ENCODE results near the gene PCK1. TPM values are rescaled to one million over a fixed set of nuclear protein-coding genes. Genes with fewer than 3 reads are reported as not detected.

Gene PCK1
- total RNA-seq, 1 experiment from 2014 or later: 0.17 TPM

GRCh38 chr20:57615445-57615811, 54.5 kb downstream of the PCK1 start (continued):
- no peak for TF ChIP-seq ZNF232 (CRISPR knock-in tag; IDR thresholded peaks at IDR 0.05)

GRCh38 chr20:57616143-57616951, 55.4 kb downstream of the PCK1 start:
- Mint-ChIP-seq H3K9me3 (no peaks in the 10 kb centered on the region), H3K27ac (no peak overlapping the region), H3K27me3 (ENCODE audit: low read depth) (no peaks in the 10 kb centered on the region; the same call in 1 of the 2 replicates), H3K4me3 (no peak overlapping the region), H3K4me1 (no peaks in the 10 kb centered on the region), H3K36me3 (no peaks in the 10 kb centered on the region)
- ATAC-seq (no peak), DNase-seq (ENCODE audit: low spot score) (no peak)
- POLR2A ChIA-PET: no interaction called here
- CTCF ChIA-PET: interaction anchor here (1.1 to 1.2 kb wide), 2 partner anchors 118 to 470 kb away, joined by 3 to 5 read pairs; no protein-coding TSS in a partner anchor
- TF ChIP-seq FOXP4 (CRISPR knock-in tag; IDR thresholded peaks at IDR 0.05) (no peak), JAZF1 (CRISPR knock-in tag; IDR thresholded peaks at IDR 0.05) (no peak), PRRX2 (CRISPR knock-in tag; IDR thresholded peaks at IDR 0.05) (no peak), ETV6 (CRISPR knock-in tag; IDR thresholded peaks at IDR 0.05) (no peak), USF2 (CRISPR knock-in tag; IDR thresholded peaks at IDR 0.05) (no peak), ZNF425 (CRISPR knock-in tag; conservative IDR thresholded peaks at IDR 0.05) (no peak), MAX (CRISPR knock-in tag; IDR thresholded peaks at IDR 0.05) (no peak), ATF1 (CRISPR knock-in tag; IDR thresholded peaks at IDR 0.05) (no peak), ZNF532 (CRISPR knock-in tag; IDR thresholded peaks at IDR 0.05; ENCODE audit: borderline replicate concordance) (no peak)

- Mint-ChIP-seq H3K27ac (no peak overlapping the region), H3K27me3 (ENCODE audit: low read depth) (no peaks in the 10 kb centered on the region; the same call in 1 of the 2 replicates), H3K4me1 (no peaks in the 10 kb centered on the region), H3K9me3 (no peaks in the 10 kb centered on the region), H3K36me3 (no peaks in the 10 kb centered on the region), H3K4me3 (no peak overlapping the region)
- no peak for TF ChIP-seq TEAD4 (CRISPR knock-in tag; IDR thresholded peaks at IDR 0.05)
- peak; percentile 46; the same call in 1 of the 2 replicates for TF ChIP-seq ZNF121 (CRISPR knock-in tag; IDR thresholded peaks at IDR 0.05)
- TF ChIP-seq TP53 (CRISPR knock-in tag; IDR thresholded peaks at IDR 0.05): no peak
- ChIA-PET POLR2A (no interaction called here), CTCF (interaction anchor here (1.1 kb wide), 1 partner anchor 470 kb away, joined by 5 read pairs; no protein-coding TSS in a partner anchor)
- ATAC-seq (no peak), DNase-seq (ENCODE audit: low spot score) (no peak)
Observed at GRCh38 chr20:57617079-57617795, 56.3 kb downstream of the PCK1 start.

All from WTC11 (cell line).